ENCODE measurements around the gene CFAP141.

The CFAP141 gene

DNA sequence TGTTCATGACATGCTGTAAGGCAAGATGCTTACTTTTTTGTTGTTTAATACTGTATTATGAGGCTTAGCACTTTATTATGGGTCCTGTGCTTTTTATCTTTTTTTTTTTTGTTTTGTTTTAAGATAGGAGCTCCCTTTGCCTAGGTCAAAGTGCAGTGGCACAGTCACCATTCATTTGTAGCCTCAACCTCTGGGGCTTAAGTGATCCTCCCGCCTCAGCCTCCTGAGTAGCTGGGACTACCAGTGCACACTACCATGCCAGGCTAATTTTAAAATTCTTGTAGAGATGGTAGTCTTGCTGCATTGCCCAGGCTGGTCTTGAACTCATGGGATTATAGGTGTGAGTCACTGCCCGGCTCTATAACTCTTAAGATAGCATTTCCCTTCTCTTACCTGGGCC, 19.2 kb upstream of the CFAP141 start:
- DNase-seq (ENCODE audit: insufficient read length, low spot score) (no peak), FAIRE-seq (no peak)
- TF ChIP-seq POU2F2 (IDR thresholded peaks at IDR 0.05; ENCODE audit: low read depth, low read length) (no peak), PAX5 (IDR thresholded peaks at IDR 0.05; ENCODE audit: insufficient read depth, low read length, severe bottlenecking) (no peak), POLR2A (IDR thresholded peaks at IDR 0.05; ENCODE audit: low read depth, low read length) (no peak), POLR2AphosphoS5 (IDR thresholded peaks at IDR 0.05; ENCODE audit: low read depth, low read length) (no peak), TAF1 (IDR thresholded peaks at IDR 0.05; ENCODE audit: low read depth, low read length) (no peak)

DNA sequence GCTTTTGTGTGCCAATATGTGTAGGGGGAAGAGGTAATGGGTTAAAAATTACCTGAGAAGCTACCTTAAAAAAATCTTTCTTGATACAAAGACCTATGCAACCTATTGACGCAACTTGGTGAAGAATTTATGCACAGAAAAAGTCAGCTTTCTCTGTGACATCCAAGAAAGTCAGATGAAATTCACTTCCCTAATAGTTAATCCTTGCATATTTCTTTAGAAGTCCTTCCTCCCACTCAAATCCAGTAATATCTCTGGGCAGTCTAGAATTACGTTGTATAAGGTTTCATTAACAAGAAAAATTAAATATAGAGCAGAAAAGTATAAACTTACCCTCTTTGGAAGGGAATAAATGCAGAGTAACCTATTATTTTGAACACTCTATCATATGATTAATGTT, 17.5 kb upstream of the CFAP141 start:
- TF ChIP-seq POLR2A (IDR thresholded peaks at IDR 0.05; ENCODE audit: low read depth, low read length), result no peak
- no peak for TF ChIP-seq SPI1 (IDR thresholded peaks at IDR 0.05; ENCODE audit: low read depth, low read length)
- no peak for TF ChIP-seq TAF1 (IDR thresholded peaks at IDR 0.05; ENCODE audit: low read depth, low read length)
- TF ChIP-seq POLR2AphosphoS5 (IDR thresholded peaks at IDR 0.05; ENCODE audit: low read depth, low read length), result no peak
- no peak for TF ChIP-seq PAX5 (IDR thresholded peaks at IDR 0.05; ENCODE audit: insufficient read depth, low read length, severe bottlenecking)
- no peak for TF ChIP-seq POU2F2 (IDR thresholded peaks at IDR 0.05; ENCODE audit: low read depth, low read length)
- FAIRE-seq, result no peak
- no peak for DNase-seq (ENCODE audit: insufficient read length, low spot score)

DNA sequence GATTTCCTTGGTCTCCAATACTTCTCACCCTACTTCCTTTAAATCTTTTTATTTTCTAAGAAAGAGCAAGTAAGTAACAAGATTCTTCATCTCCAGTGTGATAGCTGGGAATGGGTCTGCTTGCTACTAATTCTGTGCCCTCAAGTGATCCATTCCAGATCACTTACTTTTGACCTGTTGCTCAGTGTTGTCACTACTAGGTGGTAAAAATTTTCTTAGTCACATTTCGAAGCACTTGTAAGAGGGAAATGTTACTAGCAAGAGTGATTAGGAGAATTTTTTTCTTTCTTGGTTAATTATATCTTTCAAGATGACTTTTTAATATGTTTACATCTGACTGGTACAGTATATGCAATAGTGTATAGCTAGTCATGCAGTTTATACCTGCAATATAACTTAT, 16.8 kb upstream of the CFAP141 start:
- FAIRE-seq (no peak), DNase-seq (ENCODE audit: insufficient read length, low spot score) (no peak)
- TF ChIP-seq POU2F2 (IDR thresholded peaks at IDR 0.05; ENCODE audit: low read depth, low read length) (no peak), POLR2A (IDR thresholded peaks at IDR 0.05; ENCODE audit: low read depth, low read length) (no peak), POLR2AphosphoS5 (IDR thresholded peaks at IDR 0.05; ENCODE audit: low read depth, low read length) (no peak), TAF1 (IDR thresholded peaks at IDR 0.05; ENCODE audit: low read depth, low read length) (no peak), SPI1 (IDR thresholded peaks at IDR 0.05; ENCODE audit: low read depth, low read length) (no peak), PAX5 (IDR thresholded peaks at IDR 0.05; ENCODE audit: insufficient read depth, low read length, severe bottlenecking) (no peak)

GRCh38 chr1:154222518-154222917, 16.4 kb upstream of the CFAP141 start:
- TF ChIP-seq SPI1 (IDR thresholded peaks at IDR 0.05; ENCODE audit: low read depth, low read length), result no peak
- TF ChIP-seq PAX5 (IDR thresholded peaks at IDR 0.05; ENCODE audit: insufficient read depth, low read length, severe bottlenecking), result no peak
- no peak for TF ChIP-seq POLR2A (IDR thresholded peaks at IDR 0.05; ENCODE audit: low read depth, low read length)
- TF ChIP-seq POU2F2 (IDR thresholded peaks at IDR 0.05; ENCODE audit: low read depth, low read length), result no peak
- DNase-seq (ENCODE audit: insufficient read length, low spot score), result no peak
- FAIRE-seq, result no peak

DNA sequence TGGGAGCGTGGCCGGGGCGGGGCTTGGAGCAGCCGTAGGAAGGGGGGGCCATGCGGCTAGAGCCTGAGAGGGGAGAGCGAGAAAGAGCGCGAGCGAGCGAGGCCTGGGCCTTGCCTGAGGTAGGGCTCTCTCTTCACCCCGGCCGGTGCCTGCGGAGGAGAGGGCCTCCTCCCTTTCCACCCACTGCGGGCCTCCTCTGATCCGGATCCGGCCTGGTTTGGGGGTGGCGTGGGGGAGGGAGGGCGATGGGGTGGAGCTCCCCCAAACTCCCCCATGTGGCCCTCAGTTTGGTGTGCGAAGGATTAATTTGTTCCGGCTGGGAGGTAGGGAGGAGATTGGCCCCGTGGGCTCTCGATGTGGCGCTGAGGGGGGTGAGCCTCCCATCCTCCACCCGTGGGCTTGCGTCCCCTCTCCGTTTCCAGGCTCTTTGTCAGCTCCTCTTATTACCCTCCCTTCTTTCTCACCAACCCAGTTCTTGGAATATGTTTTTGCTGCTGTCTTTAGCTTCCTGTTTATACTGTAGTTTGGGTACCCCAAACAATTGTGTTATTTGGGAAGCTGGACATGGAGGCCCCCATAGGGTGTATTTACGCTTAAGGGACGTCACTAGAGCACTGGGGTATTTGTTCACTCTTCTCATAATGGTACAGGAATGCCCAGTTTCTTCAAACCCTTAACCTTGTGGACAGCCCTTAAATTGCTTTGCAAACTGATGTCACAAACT, 15.3 kb upstream of the CFAP141 start:
- peak; percentile 92 for TF ChIP-seq POLR2A (IDR thresholded peaks at IDR 0.05; ENCODE audit: low read depth, low read length)
- TF ChIP-seq POLR2AphosphoS5 (IDR thresholded peaks at IDR 0.05; ENCODE audit: low read depth, low read length), result peak; percentile 90
- 0 out of 2 replicates have a peak, but pooled peaks have one; percentile 71 for TF ChIP-seq TAF1 (IDR thresholded peaks at IDR 0.05; ENCODE audit: low read depth, low read length)
- TF ChIP-seq POU2F2 (IDR thresholded peaks at IDR 0.05; ENCODE audit: low read depth, low read length), result no peak
- DNase-seq (ENCODE audit: insufficient read length, low spot score) (peak; percentile 32), FAIRE-seq (peak; percentile 62)

- TF ChIP-seq TAF1 (IDR thresholded peaks at IDR 0.05; ENCODE audit: low read depth, low read length), result no peak; the same call in 1 of the 2 replicates
- no peak; the same call in 1 of the 2 replicates for TF ChIP-seq POLR2A (IDR thresholded peaks at IDR 0.05; ENCODE audit: low read depth, low read length)
- no peak for TF ChIP-seq PAX5 (IDR thresholded peaks at IDR 0.05; ENCODE audit: insufficient read depth, low read length, severe bottlenecking)
- no peak; the same call in 1 of the 2 replicates for TF ChIP-seq POLR2AphosphoS5 (IDR thresholded peaks at IDR 0.05; ENCODE audit: low read depth, low read length)
- TF ChIP-seq POU2F2 (IDR thresholded peaks at IDR 0.05; ENCODE audit: low read depth, low read length), result no peak
- TF ChIP-seq SPI1 (IDR thresholded peaks at IDR 0.05; ENCODE audit: low read depth, low read length), result no peak
- FAIRE-seq (no peak), DNase-seq (ENCODE audit: insufficient read length, low spot score) (no peak)
Observed at GRCh38 chr1:154220970-154221277, 14.8 kb upstream of the CFAP141 start.

DNA sequence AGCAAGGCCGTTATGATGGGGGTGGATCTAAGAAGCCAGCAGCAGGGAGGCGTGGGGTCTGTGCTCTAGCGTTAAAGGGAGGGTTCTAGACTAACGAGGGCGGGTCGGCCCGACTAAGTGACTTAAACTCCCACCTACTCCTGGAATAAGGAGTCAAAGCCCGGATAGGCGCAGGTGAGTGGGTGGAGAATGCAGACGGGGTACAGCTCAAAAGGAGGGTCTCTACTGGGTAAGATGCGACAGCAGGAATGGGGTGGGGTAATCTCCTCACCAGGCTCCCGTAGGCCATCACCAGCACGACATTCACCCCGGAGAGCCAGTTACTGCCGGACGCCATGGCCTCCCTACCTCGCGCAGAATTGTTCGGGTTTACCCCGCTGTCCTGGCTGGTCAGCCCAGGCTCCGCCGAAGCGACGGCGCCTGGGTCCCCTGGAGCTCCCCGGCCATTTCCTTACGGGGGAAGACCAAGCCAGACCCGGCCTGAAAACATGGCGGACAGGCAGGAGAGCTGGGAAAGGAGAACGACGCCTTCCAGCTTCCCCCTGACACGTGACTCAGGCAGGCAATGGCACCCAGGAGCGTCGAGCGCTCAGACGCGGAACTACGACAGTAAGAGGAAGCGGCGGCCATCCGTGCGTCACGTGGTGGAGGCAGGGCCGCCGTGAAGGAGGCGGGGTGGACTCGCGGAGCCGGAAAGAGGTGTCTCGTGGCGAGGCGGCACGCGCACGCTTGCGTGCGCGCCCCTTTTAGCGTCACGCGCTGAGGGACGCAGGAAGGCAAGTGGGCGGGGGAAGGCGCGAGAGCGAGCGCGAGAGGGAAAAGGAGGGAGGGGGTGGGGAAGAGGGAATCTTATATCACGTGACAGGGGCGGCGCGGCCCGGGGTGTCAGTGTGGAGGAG, 14.2 kb upstream of the CFAP141 start, which contains the start of gene UBAP2L:
UBAP2L (plus strand) TSS at position 885 of the 899 bp plus-strand sequence. CDS start 4,169 bp downstream, outside the sequence.
- TF ChIP-seq PAX5 (IDR thresholded peaks at IDR 0.05; ENCODE audit: insufficient read depth, low read length, severe bottlenecking), result no peak
- TF ChIP-seq POLR2A (IDR thresholded peaks at IDR 0.05; ENCODE audit: low read depth, low read length), result peak; percentile 81
- peak; percentile 85 for TF ChIP-seq SPI1 (IDR thresholded peaks at IDR 0.05; ENCODE audit: low read depth, low read length)
- no peak for TF ChIP-seq POU2F2 (IDR thresholded peaks at IDR 0.05; ENCODE audit: low read depth, low read length)
- TF ChIP-seq POLR2AphosphoS5 (IDR thresholded peaks at IDR 0.05; ENCODE audit: low read depth, low read length), result peak; percentile 83; the same call in 1 of the 2 replicates
- TF ChIP-seq TAF1 (IDR thresholded peaks at IDR 0.05; ENCODE audit: low read depth, low read length), result peak; percentile 69; the same call in 1 of the 2 replicates

DNA sequence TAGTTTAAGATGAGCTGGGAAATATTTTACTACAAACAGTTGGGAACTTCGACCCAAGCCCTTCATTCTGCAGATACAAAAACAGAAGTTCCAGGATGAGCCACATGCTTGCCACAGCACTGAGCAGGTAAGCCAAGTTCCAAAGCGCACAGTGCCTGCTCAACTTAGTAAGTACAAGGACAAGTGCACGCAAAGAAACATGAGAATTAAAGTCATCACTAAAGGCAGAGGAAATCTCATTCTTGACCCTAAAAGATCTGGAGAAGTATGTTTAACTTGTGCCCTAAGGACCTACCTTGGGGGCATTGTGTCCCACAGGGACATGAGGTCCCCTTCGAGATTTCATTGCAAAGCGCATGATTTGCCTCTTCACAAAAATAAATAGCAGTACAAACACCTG, 13.4 kb upstream of the CFAP141 start:
- no peak for DNase-seq (ENCODE audit: insufficient read length, low spot score)
- no peak for FAIRE-seq
- no peak for TF ChIP-seq POLR2A (IDR thresholded peaks at IDR 0.05; ENCODE audit: low read depth, low read length)
- TF ChIP-seq POLR2AphosphoS5 (IDR thresholded peaks at IDR 0.05; ENCODE audit: low read depth, low read length), result no peak
- no peak for TF ChIP-seq TAF1 (IDR thresholded peaks at IDR 0.05; ENCODE audit: low read depth, low read length)
- no peak for TF ChIP-seq SPI1 (IDR thresholded peaks at IDR 0.05; ENCODE audit: low read depth, low read length)
- TF ChIP-seq PAX5 (IDR thresholded peaks at IDR 0.05; ENCODE audit: insufficient read depth, low read length, severe bottlenecking), result no peak
- TF ChIP-seq POU2F2 (IDR thresholded peaks at IDR 0.05; ENCODE audit: low read depth, low read length), result no peak

More for the DNA sequence above, 14.2 kb upstream of the CFAP141 start, which contains the start of gene UBAP2L:
- FAIRE-seq (peak; percentile 99), DNase-seq (ENCODE audit: insufficient read length, low spot score) (peak; percentile 86)

DNA sequence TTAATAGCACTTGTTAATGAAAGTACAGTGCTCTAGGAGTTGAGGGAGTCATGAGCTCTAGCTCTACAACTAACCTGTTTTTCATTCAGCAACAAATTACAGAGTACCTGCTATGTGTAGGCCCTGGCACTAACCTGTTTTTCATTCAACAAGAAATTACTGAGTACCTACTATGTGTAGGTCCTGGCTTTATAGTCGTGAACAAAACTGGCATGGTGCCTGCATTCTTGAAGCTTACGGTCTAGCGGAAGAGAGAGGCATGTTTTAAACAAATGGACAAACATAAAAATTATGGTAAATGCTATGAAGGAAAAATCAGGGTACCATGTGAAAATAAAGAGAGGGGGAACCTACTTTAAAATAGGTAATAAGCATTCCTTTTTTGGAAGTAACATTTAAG, 12.4 kb upstream of the CFAP141 start:
- DNase-seq (ENCODE audit: insufficient read length, low spot score), result no peak
- no peak for FAIRE-seq
- no peak for TF ChIP-seq SPI1 (IDR thresholded peaks at IDR 0.05; ENCODE audit: low read depth, low read length)
- TF ChIP-seq POU2F2 (IDR thresholded peaks at IDR 0.05; ENCODE audit: low read depth, low read length), result no peak
- TF ChIP-seq PAX5 (IDR thresholded peaks at IDR 0.05; ENCODE audit: insufficient read depth, low read length, severe bottlenecking), result no peak
- no peak for TF ChIP-seq TAF1 (IDR thresholded peaks at IDR 0.05; ENCODE audit: low read depth, low read length)
- TF ChIP-seq POLR2AphosphoS5 (IDR thresholded peaks at IDR 0.05; ENCODE audit: low read depth, low read length), result no peak

All from GM12891 (cell line).